Measurements from ENCODE around the gene ZIC5.
A peak's percentile ranks its signal among the peaks of the same experiment; 100 is the strongest.

The ZIC5 gene

DNA sequence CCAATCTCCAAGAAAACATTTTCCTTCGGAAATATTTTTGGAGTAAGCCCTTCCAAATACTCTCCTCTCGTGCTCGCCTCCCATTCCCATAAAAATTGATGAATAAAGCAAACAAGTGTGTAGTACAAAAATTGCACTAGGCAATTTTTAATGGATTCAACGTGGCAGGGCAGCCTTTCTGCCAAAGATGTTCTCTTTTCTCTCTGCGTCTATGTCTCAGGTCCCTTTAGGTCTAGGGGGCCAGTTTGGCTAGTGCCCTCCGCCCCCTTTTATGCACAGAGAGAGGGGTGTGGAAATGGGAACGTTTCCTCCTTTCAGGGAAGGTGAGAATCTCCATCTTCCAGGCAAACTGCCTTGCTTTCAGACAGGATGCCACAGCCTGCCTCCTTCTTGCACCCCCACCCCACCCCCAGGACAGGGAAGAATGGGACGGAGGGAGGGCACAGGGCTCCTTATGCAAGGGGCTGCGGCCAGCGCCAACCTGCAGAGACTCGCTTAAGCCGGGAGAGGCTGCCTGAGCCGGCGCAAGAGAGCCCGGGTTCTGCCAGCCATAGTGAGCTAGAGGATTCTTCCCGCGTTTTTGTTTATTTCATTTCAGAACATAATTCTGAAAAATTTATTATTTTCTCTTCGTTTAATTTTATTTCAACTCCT lies 7.4 kb upstream of the ZIC5 start:
- H3K9ac ChIP-seq (ENCODE audit: low read depth, low read length, poor library complexity, severe bottlenecking) = peak overlapping the region; percentile 48
- H3K4me2 ChIP-seq (ENCODE audit: low read depth, low read length, poor library complexity, severe bottlenecking) = peak overlapping the region; percentile 98
- TF ChIP-seq EZH2phosphoT487 (IDR thresholded peaks at IDR 0.05; ENCODE audit: borderline replicate concordance) = no peak
- TF ChIP-seq, protein P1, sequence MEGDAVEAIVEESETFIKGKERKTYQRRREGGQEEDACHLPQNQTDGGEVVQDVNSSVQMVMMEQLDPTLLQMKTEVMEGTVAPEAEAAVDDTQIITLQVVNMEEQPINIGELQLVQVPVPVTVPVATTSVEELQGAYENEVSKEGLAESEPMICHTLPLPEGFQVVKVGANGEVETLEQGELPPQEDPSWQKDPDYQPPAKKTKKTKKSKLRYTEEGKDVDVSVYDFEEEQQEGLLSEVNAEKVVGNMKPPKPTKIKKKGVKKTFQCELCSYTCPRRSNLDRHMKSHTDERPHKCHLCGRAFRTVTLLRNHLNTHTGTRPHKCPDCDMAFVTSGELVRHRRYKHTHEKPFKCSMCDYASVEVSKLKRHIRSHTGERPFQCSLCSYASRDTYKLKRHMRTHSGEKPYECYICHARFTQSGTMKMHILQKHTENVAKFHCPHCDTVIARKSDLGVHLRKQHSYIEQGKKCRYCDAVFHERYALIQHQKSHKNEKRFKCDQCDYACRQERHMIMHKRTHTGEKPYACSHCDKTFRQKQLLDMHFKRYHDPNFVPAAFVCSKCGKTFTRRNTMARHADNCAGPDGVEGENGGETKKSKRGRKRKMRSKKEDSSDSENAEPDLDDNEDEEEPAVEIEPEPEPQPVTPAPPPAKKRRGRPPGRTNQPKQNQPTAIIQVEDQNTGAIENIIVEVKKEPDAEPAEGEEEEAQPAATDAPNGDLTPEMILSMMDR (conservative IDR thresholded peaks at IDR 0.05; ENCODE audit: low read length) = no peak
- no peaks in the 10 kb centered on the region for H3F3A ChIP-seq (ENCODE audit: low read depth)
- no peaks in the 10 kb centered on the region for H3K79me2 ChIP-seq (ENCODE audit: insufficient read depth, low read length)
- H3K36me3 ChIP-seq (ENCODE audit: insufficient read depth, low read length) = no peaks in the 10 kb centered on the region
- H3K27me3 ChIP-seq (ENCODE audit: insufficient read depth, low read length, poor library complexity, severe bottlenecking) = no peaks in the 10 kb centered on the region
- peak overlapping the region; percentile 81 for H3K4me3 ChIP-seq (ENCODE audit: low read length, poor library complexity, severe bottlenecking)
- peak overlapping the region; percentile 88 for H2AFZ ChIP-seq (ENCODE audit: low read length)
- no peaks in the 10 kb centered on the region for H4K20me1 ChIP-seq (ENCODE audit: insufficient read depth, low read length, poor library complexity, severe bottlenecking)
- no peaks in the 10 kb centered on the region for H3K9me2 ChIP-seq (replicated peaks; ENCODE audit: low read depth, low read length)
- no peaks in the 10 kb centered on the region for H3K9me3 ChIP-seq (ENCODE audit: insufficient read depth, low read depth, low read length)
- H3K4me1 ChIP-seq (ENCODE audit: insufficient read depth, low read length, poor library complexity, severe bottlenecking) = peaks cover 12% of the 10 kb centered on the region

- peak overlapping the region; percentile 98 for H3K4me2 ChIP-seq (ENCODE audit: low read depth, low read length, poor library complexity, severe bottlenecking)
- H3K4me3 ChIP-seq (ENCODE audit: low read length, poor library complexity, severe bottlenecking) = peak overlapping the region; percentile 81
- H3K9me3 ChIP-seq (ENCODE audit: insufficient read depth, low read depth, low read length) = no peaks in the 10 kb centered on the region
- H3K79me2 ChIP-seq (ENCODE audit: insufficient read depth, low read length) = no peaks in the 10 kb centered on the region
- no peaks in the 10 kb centered on the region for H3K9me2 ChIP-seq (replicated peaks; ENCODE audit: low read depth, low read length)
- no peaks in the 10 kb centered on the region for H4K20me1 ChIP-seq (ENCODE audit: insufficient read depth, low read length, poor library complexity, severe bottlenecking)
- H3K4me1 ChIP-seq (ENCODE audit: insufficient read depth, low read length, poor library complexity, severe bottlenecking) = peaks cover 12% of the 10 kb centered on the region
- H3F3A ChIP-seq (ENCODE audit: low read depth) = no peaks in the 10 kb centered on the region
- TF ChIP-seq, protein P1 (conservative IDR thresholded peaks at IDR 0.05; ENCODE audit: low read length) = no peak
- no peak for TF ChIP-seq EZH2phosphoT487 (IDR thresholded peaks at IDR 0.05; ENCODE audit: borderline replicate concordance)
- H3K27me3 ChIP-seq (ENCODE audit: insufficient read depth, low read length, poor library complexity, severe bottlenecking) = no peaks in the 10 kb centered on the region
- peak overlapping the region; percentile 88 for H2AFZ ChIP-seq (ENCODE audit: low read length)
- peak overlapping the region; percentile 48 for H3K9ac ChIP-seq (ENCODE audit: low read depth, low read length, poor library complexity, severe bottlenecking)
- H3K36me3 ChIP-seq (ENCODE audit: insufficient read depth, low read length) = no peaks in the 10 kb centered on the region
These were observed 6.6 kb upstream of the ZIC5 start for GRCh38 chr13:99977912-99978798.

DNA sequence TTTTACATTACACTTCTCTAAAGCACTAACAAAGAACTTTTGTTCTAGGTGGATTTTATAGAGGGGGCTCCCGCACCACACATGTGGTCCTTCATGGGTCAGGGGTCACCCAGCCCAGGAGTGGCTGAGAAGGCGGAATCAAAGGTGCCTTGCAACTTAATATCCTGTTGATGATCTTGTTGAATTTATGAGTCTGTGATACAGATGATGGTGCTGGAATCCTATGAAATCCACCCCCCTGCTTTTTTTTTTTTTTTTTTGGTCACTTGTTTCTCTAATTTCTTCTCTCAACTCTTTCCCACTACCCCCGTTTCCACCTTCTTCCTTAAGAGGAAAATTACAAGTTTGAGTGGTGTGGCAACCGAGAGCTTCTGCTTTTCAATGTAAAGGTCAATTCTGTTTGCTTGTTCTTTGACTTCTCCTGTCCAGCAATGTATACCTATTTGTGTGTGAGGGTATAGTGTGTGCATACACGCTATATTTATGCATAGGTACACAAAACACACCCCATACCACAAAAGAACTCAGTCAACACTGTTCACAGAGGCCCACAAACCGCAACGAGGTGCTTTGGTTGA lies 5.9 kb upstream of the ZIC5 start:
- TF ChIP-seq, protein P1 (conservative IDR thresholded peaks at IDR 0.05; ENCODE audit: low read length) = no peak
- no peak for TF ChIP-seq EZH2phosphoT487 (IDR thresholded peaks at IDR 0.05; ENCODE audit: borderline replicate concordance)
- no peak overlapping the region for H2AFZ ChIP-seq (ENCODE audit: low read length)
- H3K27me3 ChIP-seq (ENCODE audit: insufficient read depth, low read length, poor library complexity, severe bottlenecking) = no peaks in the 10 kb centered on the region
- no peaks in the 10 kb centered on the region for H3K9me3 ChIP-seq (ENCODE audit: insufficient read depth, low read depth, low read length)
- no peaks in the 10 kb centered on the region for H3F3A ChIP-seq (ENCODE audit: low read depth)
- H4K20me1 ChIP-seq (ENCODE audit: insufficient read depth, low read length, poor library complexity, severe bottlenecking) = no peaks in the 10 kb centered on the region
- H3K4me2 ChIP-seq (ENCODE audit: low read depth, low read length, poor library complexity, severe bottlenecking) = peak overlapping the region; percentile 98
- H3K4me1 ChIP-seq (ENCODE audit: insufficient read depth, low read length, poor library complexity, severe bottlenecking) = peaks cover 12% of the 10 kb centered on the region
- H3K9me2 ChIP-seq (replicated peaks; ENCODE audit: low read depth, low read length) = no peaks in the 10 kb centered on the region
- H3K9ac ChIP-seq (ENCODE audit: low read depth, low read length, poor library complexity, severe bottlenecking) = no peak overlapping the region
- peak overlapping the region; percentile 81 for H3K4me3 ChIP-seq (ENCODE audit: low read length, poor library complexity, severe bottlenecking)
- no peaks in the 10 kb centered on the region for H3K79me2 ChIP-seq (ENCODE audit: insufficient read depth, low read length)
- no peaks in the 10 kb centered on the region for H3K36me3 ChIP-seq (ENCODE audit: insufficient read depth, low read length)

All from Loucy (cell line).